Naive B cell (primary cell): ENCODE results near the gene LRRC70. TPM values are rescaled to one million over a fixed set of nuclear protein-coding genes. Genes with fewer than 3 reads are reported as not detected.

Experiments
- ATAC-seq, 2 donors: fragments of 150-1000 bp; cut with Tn5 transposase; 2 replicates each; pipeline ENCODE4 v1.10.0; 2021; ENCODE audit warnings: low read depth in 2 of 2, mild to moderate bottlenecking in 2 of 2, moderate library complexity in 2 of 2
- DNase-seq: peaks from one replicate; pipeline ENCODE4 v3.0.0; 2022
- H3K27ac Mint-ChIP-seq, 6 donors: one replicate each; pipeline ENCODE4 v1.8.0; 2020 to 2022; ENCODE audit warnings: mild to moderate bottlenecking in 6 of 6, mixed read lengths in 6 of 6, moderate library complexity in 5 of 6, inconsistent platforms in 2 of 6
- H3K27me3 Mint-ChIP-seq, 3 donors: one replicate each; pipeline ENCODE4 v1.8.0; 2021 to 2022; ENCODE audit warnings: mixed read lengths in 3 of 3, mild to moderate bottlenecking in 1 of 3
- H3K36me3 Mint-ChIP-seq, 2 donors: one replicate each; pipeline ENCODE4 v1.8.0; 2020 to 2022; ENCODE audit warnings: mixed read lengths in 2 of 2, inconsistent platforms in 1 of 2, mild to moderate bottlenecking in 1 of 2
- H3K4me1 Mint-ChIP-seq, 3 donors: one replicate each; pipeline ENCODE4 v1.8.0; 2020 to 2022; ENCODE audit warnings: mixed read lengths in 3 of 3, inconsistent platforms in 1 of 3, mild to moderate bottlenecking in 1 of 3, moderate library complexity in 1 of 3
- H3K4me3 Mint-ChIP-seq, 8 donors: one replicate each; pipeline ENCODE4 v1.8.0; 2020 to 2022; ENCODE audit warnings: mild to moderate bottlenecking in 8 of 8, mixed read lengths in 8 of 8, moderate library complexity in 8 of 8, inconsistent platforms in 2 of 8
- H3K9me3 Mint-ChIP-seq, 7 donors: one replicate each; pipeline ENCODE4 v1.8.0; 2020 to 2022; ENCODE audit warnings: mixed read lengths in 7 of 7, mild to moderate bottlenecking in 5 of 7, inconsistent platforms in 2 of 7, moderate library complexity in 1 of 7
- polyA plus RNA-seq, 6 donors: library from polyadenylated mRNA; unstranded; fragments of 300-500 nt; fragmentation: Illumina TruSeq; gene quantifications; one replicate each; pipeline ENCODE4 v1.2.3, GENCODE V29; 2021; ENCODE audit warnings: low read depth in 6 of 6

The LRRC70 gene
- polyA plus RNA-seq, 6 donors from 2014 or later = 0.61 to 2.4 (median 0.93) TPM; not detected in 1

DNA sequence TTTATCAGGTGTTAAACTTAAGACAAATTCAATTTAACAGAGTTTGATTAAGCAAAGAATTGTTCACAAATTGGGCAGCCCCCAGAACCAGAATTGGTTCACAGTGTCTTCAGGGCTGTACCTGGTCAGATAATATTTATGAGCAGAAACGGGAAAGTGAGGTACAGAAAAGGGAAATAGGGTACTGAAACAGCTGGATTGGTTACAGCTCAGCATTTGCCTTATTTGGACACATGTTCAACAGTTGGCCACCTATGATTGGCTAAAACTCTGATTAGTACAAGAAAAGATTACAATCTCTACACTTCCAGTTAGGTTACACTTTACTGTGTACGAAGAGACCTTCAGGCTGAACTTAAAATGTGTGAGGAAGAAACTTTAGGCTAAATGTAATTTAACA, 18.7 kb downstream of the LRRC70 start:
- ATAC-seq = no peak
- Mint-ChIP-seq H3K4me3 (no peak overlapping the region), H3K9me3 (peaks cover 0 to 8% (median 6%) of the 10 kb centered on the region in 7 donors), H3K4me1 (peaks cover 4 to 10% (median 8%) of the 10 kb centered on the region in 3 donors), H3K36me3 (peaks cover 17 to 23% of the 10 kb centered on the region in 2 donors), H3K27me3 (no peaks in the 10 kb centered on the region), H3K27ac (no peak overlapping the region)
- no peak for DNase-seq

DNA sequence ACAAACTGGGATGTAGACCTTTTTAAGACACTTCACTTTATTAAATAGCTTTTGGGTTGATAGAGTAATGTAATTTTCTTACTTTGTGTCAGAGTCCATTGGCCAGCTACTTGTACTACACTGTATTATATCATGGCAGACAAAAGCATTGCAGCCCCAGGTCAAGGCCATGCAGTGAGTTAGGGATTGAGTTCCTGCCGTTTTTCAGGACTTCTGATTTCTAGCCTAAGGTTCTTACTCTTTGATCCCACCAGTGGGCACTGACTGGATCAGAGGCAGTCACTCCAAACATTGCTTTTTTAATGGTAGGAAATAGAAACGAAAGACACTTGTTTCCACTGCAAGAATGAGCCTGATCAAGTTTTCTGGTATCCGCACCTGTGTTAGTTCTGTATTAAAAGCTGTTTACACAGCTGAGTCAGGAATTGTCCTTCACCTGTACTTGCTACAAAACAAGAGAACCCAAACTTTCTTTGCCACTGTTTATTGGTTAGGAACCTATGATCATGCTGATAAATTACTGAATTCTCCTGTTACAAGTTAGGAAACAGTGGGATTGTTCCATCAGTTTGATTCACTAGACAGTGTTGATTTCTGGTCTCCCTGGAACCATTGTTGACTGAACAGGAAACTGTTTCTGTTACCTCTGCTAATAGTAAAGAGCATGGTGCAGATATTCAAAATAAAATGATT, 22.1 kb downstream of the LRRC70 start:
- ATAC-seq (no peak), DNase-seq (no peak)
- H3K4me3 Mint-ChIP-seq = no peak overlapping the region
- H3K9me3 Mint-ChIP-seq = no peaks in the 10 kb centered on the region
- peaks cover 5 to 17% of the 10 kb centered on the region in 2 donors for H3K36me3 Mint-ChIP-seq
- H3K4me1 Mint-ChIP-seq = no peaks in the 10 kb centered on the region
- no peak overlapping the region for H3K27ac Mint-ChIP-seq
- H3K27me3 Mint-ChIP-seq = no peaks in the 10 kb centered on the region

DNA sequence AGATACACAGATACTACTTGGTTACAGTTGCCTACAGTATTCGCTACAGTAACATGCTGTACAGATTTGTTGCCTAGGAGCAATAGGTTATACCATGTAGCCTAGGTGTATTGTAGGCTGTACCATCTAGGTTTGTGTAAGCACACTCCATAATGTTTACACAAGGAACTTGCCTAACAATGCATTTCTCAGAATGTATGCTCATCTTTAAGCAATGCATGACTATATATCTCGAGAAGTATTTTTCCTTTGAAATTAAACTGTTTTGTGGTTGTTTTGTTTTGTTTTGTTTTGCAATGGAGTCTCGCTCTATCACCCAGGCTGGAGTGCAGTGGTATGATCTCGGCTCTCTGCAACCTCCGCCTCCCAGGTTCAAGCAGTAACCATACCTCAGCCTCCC, 25.3 kb downstream of the LRRC70 start:
- Mint-ChIP-seq H3K36me3 (peaks cover 12 to 28% of the 10 kb centered on the region in 2 donors), H3K27me3 (no peaks in the 10 kb centered on the region), H3K27ac (no peak overlapping the region), H3K4me3 (no peak overlapping the region), H3K9me3 (peaks cover 0 to 4% (median 0%) of the 10 kb centered on the region in 7 donors), H3K4me1 (peaks cover 0 to 4% (median 0%) of the 10 kb centered on the region in 3 donors)
- ATAC-seq (no peak), DNase-seq (no peak)

DNA sequence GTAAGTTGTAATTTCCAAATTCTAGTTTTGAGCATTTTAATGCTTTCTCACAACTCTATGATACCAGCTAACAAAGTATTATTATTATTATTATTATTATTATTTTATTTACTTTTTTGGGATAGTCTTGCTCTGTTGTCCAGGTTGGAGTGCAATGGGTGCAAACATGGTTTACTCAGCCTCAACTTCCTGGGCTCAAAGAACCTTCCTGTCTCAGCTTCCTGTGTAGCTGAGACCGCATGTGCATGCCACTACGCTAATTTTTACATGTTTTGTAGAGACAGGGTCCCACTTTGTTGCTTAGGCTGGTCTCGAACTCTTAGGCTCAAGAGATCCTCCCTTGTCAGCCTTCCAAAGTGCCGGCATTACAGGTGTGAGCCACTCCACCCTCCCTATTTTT, 27.0 kb downstream of the LRRC70 start:
- DNase-seq (no peak), ATAC-seq (no peak)
- Mint-ChIP-seq H3K27ac (no peak overlapping the region), H3K36me3 (peaks cover 21 to 32% of the 10 kb centered on the region in 2 donors), H3K9me3 (peaks cover 0 to 4% (median 0%) of the 10 kb centered on the region in 7 donors), H3K4me1 (peaks cover 0 to 4% (median 0%) of the 10 kb centered on the region in 3 donors), H3K4me3 (no peak overlapping the region), H3K27me3 (no peaks in the 10 kb centered on the region)

DNA sequence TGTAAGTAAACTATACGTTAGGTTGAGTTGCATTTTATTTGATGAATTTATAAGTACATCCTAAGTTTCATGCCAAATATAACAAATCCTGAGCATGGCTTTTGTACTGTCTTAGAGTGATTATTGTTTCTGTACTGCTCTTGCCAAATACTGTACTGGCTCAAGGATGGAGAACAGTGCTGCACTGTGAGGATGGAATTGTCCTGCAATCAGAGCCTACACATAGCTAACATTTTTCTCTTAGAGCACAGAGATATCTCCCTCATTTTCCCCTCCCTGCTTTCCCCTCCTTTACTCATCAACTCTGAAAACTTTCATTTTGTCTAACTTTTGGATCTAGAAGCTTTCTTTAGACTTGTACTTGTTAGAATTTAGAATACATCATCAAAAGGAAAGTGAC, 28.3 kb downstream of the LRRC70 start:
- H3K9me3 Mint-ChIP-seq = peaks cover 0 to 4% (median 0%) of the 10 kb centered on the region in 7 donors
- H3K27me3 Mint-ChIP-seq = no peaks in the 10 kb centered on the region
- peaks cover 0 to 4% (median 0%) of the 10 kb centered on the region in 3 donors for H3K4me1 Mint-ChIP-seq
- H3K27ac Mint-ChIP-seq = peak overlapping the region in 1 of 6 donors; percentile 53
- peaks cover 21 to 37% of the 10 kb centered on the region in 2 donors for H3K36me3 Mint-ChIP-seq
- no peak overlapping the region for H3K4me3 Mint-ChIP-seq
- no peak for ATAC-seq
- no peak for DNase-seq

DNA sequence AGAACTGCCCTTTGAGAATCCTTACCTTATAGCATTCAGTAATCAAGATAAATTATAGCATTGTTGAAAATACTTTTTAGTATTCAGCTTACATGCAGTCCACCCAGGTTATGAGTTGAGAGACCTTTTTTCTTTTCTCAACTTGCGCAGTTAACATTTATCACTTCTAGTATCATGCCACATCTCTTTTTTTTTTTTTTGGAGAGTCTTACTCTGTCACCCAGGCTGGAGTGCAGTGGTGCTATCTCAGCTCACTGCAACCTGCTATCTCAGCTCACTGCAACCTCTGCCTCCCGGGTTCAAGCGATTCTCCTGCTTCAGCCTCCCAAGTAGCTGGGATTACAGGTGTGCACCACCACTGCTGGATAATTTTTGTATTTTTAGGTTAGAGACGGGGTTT, 29.0 kb downstream of the LRRC70 start:
- Mint-ChIP-seq H3K27me3 (no peaks in the 10 kb centered on the region), H3K4me3 (no peak overlapping the region), H3K36me3 (peaks cover 21 to 36% of the 10 kb centered on the region in 2 donors), H3K27ac (no peak overlapping the region), H3K4me1 (peaks cover 0 to 4% (median 0%) of the 10 kb centered on the region in 3 donors), H3K9me3 (peaks cover 0 to 4% (median 0%) of the 10 kb centered on the region in 7 donors)
- DNase-seq (no peak), ATAC-seq (no peak)

DNA sequence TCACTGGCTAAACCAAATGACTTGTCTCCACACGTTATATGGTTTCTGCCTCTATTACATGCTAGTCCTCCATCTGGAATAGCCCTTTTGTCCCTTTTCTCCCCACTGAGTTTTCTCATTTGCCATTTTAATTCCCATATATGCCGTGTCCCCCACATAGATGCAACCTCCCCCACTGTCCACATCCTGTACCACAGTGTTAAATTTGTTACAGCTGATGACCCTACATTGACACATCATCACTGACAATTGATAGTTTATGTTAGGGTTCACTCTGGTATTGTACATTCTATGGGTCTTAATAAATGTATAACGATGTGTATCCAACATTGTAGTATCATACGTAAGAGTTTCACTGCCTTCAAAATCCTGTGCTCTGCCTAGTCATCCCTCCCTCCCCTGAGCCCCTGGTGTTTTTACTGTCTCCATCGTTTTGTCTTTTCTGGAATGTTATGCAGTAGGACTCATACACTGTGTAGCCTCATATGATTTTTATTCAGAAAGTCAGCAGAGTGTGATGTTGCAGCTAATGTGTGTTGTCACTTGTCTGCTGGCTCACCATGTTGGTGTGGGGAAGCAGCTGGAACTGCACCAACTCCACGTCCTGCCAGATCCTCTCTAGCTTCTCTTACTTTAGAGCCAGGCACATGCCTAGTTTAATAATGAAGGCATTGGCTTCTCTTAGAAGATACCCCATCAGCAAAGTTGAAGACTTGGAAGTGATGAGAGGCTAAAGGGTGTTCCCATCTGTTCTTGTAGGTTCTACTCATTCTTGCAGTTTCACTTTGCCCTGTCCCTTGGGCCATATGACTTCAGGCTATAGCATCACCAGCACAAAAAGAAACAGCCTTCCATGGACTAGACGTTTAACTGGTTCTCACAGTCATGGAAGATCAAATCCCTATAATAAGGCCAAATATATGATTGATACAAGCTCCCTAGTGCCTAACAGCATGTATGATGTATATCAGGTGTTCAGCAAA, 30.2 kb downstream of the LRRC70 start:
- Mint-ChIP-seq H3K27me3 (no peaks in the 10 kb centered on the region), H3K9me3 (peaks cover 0 to 4% (median 0%) of the 10 kb centered on the region in 7 donors), H3K4me3 (no peak overlapping the region), H3K36me3 (peaks cover 21 to 37% of the 10 kb centered on the region in 2 donors), H3K4me1 (peaks cover 0 to 4% (median 0%) of the 10 kb centered on the region in 3 donors), H3K27ac (peak overlapping the region in 1 of 6 donors; percentile 10)
- ATAC-seq (no peak), DNase-seq (no peak)

DNA sequence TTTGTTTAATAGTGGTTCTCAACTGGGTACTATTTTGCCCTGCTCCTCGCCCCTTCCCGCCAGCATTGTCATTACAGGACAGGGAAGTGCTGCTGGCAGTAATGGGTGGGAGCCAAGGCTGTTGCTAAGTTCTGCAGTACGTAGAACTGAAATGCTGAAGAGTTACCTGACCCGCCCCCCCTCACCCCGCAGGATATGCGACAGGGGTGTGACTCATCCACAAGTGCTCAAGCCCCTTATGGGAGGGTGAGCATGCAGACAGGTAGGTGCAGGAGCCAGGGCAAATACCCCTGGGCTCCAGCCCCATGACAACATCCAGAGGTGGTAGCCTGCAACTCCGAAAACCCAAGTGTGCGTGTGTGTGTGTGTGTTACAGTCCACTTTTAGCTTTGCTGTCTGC, 35.7 kb downstream of the LRRC70 start:
- Mint-ChIP-seq H3K27me3 (no peaks in the 10 kb centered on the region), H3K4me3 (peak overlapping the region in 1 of 8 donors; percentile 6), H3K36me3 (peaks cover 4 to 18% of the 10 kb centered on the region in 2 donors), H3K9me3 (no peaks in the 10 kb centered on the region), H3K27ac (no peak overlapping the region), H3K4me1 (no peaks in the 10 kb centered on the region)
- DNase-seq (no peak), ATAC-seq (no peak)

DNA sequence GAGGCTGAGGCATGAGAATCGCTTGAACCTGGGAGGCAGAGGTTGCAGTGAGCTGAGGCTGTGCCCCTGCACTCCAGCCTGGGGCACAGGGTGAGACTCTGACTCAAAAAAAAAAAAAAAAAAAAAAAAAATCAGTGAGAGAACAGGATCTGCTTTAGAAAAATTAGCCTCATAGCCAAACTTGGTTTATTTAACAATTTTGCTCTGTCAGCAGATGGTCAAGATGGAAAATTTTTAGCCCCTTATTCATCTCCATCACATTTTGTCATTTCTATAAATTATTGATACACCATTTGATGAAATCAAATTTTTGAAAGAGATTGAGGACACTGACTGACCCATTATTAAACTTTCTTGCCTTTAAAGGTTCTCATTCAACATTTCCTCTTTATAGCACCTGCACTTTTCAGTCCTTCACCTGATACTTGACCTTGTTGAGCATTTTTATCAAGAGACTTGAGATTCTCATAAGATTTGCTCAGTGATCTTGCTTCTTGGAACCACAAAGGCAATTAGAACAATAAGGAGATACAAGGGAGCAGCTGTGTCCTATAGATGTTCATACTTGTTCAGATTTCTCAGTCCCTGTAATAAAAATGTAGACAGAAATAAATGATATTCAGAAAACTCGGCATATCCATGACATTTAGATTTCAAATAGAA, 38.1 kb downstream of the LRRC70 start:
- Mint-ChIP-seq H3K27ac (no peak overlapping the region), H3K4me3 (no peak overlapping the region), H3K4me1 (peaks cover 0 to 5% (median 0%) of the 10 kb centered on the region in 3 donors), H3K36me3 (peaks cover 0 to 13% of the 10 kb centered on the region in 2 donors), H3K9me3 (no peaks in the 10 kb centered on the region), H3K27me3 (no peaks in the 10 kb centered on the region)
- no peak for DNase-seq
- no peak for ATAC-seq

DNA sequence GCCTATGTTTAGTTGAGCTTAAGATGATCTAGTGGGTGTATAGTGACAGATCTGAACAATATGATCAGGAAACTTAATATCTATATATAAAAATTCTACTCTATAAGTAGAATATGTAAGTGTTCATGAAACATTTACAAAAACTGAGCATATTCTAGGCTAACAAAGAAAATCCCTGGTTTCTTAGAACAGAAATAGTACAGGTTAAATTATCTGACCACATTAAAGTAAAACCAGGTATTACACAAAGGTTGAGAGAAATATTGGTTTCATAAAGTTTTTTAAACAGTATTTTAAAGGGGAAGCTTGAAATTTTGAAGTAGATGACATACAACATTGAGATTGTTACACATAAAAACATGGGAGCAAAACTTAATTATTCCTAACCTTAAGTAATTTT, 39.3 kb downstream of the LRRC70 start:
- Mint-ChIP-seq H3K9me3 (no peaks in the 10 kb centered on the region), H3K4me1 (peaks cover 0 to 5% (median 0%) of the 10 kb centered on the region in 3 donors), H3K36me3 (peaks cover 0 to 10% of the 10 kb centered on the region in 2 donors), H3K27ac (peak overlapping the region in 1 of 6 donors; percentile 21), H3K27me3 (no peaks in the 10 kb centered on the region), H3K4me3 (no peak overlapping the region)
- ATAC-seq (no peak), DNase-seq (no peak)

DNA sequence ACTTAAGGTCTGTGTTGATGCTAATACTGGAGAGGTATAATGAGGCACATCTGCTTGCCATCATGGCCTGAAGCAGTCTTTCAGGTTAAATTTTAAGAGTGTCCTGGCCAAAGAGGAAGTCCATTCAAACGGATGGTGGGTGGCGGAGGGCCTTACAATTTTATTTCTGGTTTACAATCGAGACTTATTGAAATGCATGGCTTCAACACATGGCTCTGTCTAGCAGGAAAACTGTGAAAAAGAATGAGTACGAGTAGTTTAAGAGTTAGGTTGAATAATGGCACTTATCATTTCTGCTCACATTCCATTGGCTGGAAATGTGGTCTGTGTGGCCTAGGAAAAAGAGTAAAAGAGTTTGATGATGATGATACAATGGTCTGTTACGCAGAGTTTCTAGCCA, 42.1 kb downstream of the LRRC70 start:
- DNase-seq (no peak), ATAC-seq (no peak)
- H3K9me3 Mint-ChIP-seq = no peaks in the 10 kb centered on the region
- no peaks in the 10 kb centered on the region for H3K27me3 Mint-ChIP-seq
- H3K36me3 Mint-ChIP-seq = no peaks in the 10 kb centered on the region
- H3K27ac Mint-ChIP-seq = no peak overlapping the region
- H3K4me3 Mint-ChIP-seq = no peak overlapping the region
- H3K4me1 Mint-ChIP-seq = peaks cover 0 to 5% (median 0%) of the 10 kb centered on the region in 3 donors

DNA sequence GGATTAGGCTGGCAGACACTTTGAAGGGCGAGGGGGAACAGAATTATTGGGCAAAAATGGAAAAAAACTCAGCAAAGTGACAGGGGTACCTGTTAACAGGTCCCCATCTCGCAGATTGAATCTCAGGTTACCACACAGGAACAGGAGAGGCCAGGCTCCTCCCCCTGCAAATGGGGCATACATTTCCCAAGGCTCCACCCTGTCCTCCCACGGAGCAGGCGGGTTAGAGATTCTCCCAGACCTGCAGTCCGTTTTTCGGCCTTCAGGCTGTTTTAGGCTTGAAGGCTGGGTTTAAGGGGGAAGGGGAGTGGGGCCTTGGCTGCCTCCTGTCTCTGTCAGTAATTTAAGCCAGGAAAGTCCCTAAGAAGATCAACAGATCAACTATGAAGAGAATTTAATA, 42.7 kb downstream of the LRRC70 start:
- Mint-ChIP-seq H3K27ac (no peak overlapping the region), H3K9me3 (no peaks in the 10 kb centered on the region), H3K4me3 (no peak overlapping the region), H3K27me3 (no peaks in the 10 kb centered on the region), H3K4me1 (peaks cover 0 to 5% (median 0%) of the 10 kb centered on the region in 3 donors), H3K36me3 (no peaks in the 10 kb centered on the region)
- no peak for DNase-seq
- no peak for ATAC-seq

DNA sequence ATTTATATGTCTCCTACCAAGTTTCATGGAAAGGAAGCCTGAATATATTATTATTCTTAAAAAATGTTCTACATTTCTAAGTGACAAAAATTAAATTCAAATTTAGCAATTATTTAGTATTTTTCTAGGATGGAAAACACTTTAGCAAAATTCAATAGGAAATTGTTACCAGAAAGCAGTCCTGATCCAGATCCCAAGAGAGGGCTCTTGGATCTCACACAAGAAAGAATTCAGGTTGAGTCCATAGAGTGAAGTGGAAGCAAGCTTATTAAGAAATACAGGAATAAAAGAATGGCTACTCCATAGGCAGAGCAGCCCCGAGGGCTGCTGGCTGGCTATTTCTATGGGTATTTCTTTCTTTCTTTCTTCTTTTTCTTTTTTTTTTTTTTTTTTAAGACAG, 44.7 kb downstream of the LRRC70 start:
- H3K27ac Mint-ChIP-seq = no peak overlapping the region
- no peak overlapping the region for H3K4me3 Mint-ChIP-seq
- no peaks in the 10 kb centered on the region for H3K36me3 Mint-ChIP-seq
- ATAC-seq (no peak), DNase-seq (no peak)
- peaks cover 0 to 5% (median 0%) of the 10 kb centered on the region in 3 donors for H3K4me1 Mint-ChIP-seq
- no peaks in the 10 kb centered on the region for H3K9me3 Mint-ChIP-seq
- H3K27me3 Mint-ChIP-seq = no peaks in the 10 kb centered on the region
